HepG2 (cell line): ENCODE measurements around the gene STK24. TPM values are rescaled to one million over a fixed set of nuclear protein-coding genes. Genes with fewer than 3 reads are reported as not detected.

Experiments used
- AGO2 ChIP-seq: fragments of 200-400 bp; formaldehyde crosslinking; optimal IDR thresholded peaks from 2 replicates; pipeline ENCODE3; 2017; ENCODE audit warnings: mild to moderate bottlenecking, low read depth, low read length, moderate library complexity
- CBX5 ChIP-seq: sonication (generic); formaldehyde crosslinking; IDR thresholded peaks from 2 replicates; pipeline ENCODE4 v1.4.0; 2020; ENCODE audit warnings: missing genetic modification reagents, borderline replicate concordance
- FOXC1 ChIP-seq: sonication (generic); formaldehyde crosslinking; IDR thresholded peaks from 2 replicates; pipeline ENCODE4 v1.8.0; 2022; ENCODE audit warnings: mild to moderate bottlenecking, missing genetic modification reagents, borderline replicate concordance
- KDM2A ChIP-seq: sonication (generic); formaldehyde crosslinking; IDR thresholded peaks from 2 replicates; pipeline ENCODE4 v1.4.0; 2020; ENCODE audit warnings: low read depth, missing genetic modification reagents, borderline replicate concordance
- KDM5B ChIP-seq: sonication (generic); formaldehyde crosslinking; IDR thresholded peaks from 2 replicates; pipeline ENCODE4 v1.4.0; 2020; ENCODE audit warnings: missing genetic modification reagents, mild to moderate bottlenecking, borderline replicate concordance
- MBNL3 ChIP-seq: fragments of 250-450 bp; sonication (Bioruptor Pico); conservative IDR thresholded peaks from 2 replicates; pipeline ENCODE4 v1.8.0; 2022; ENCODE audit warnings: mild to moderate bottlenecking, inconsistent platforms
- PHF8 ChIP-seq: sonication (generic); formaldehyde crosslinking; IDR thresholded peaks from 2 replicates; pipeline ENCODE4 v1.5.0; 2020; ENCODE audit warnings: missing genetic modification reagents
- RELA ChIP-seq: sonication (generic); formaldehyde crosslinking; IDR thresholded peaks from 2 replicates; pipeline ENCODE4 v1.4.0; 2020; ENCODE audit warnings: missing genetic modification reagents
- SATB2 ChIP-seq: sonication (generic); formaldehyde crosslinking; IDR thresholded peaks from 2 replicates; pipeline ENCODE4 v1.5.0; 2020; ENCODE audit warnings: missing genetic modification reagents
- SOX13 ChIP-seq, 3 experiments: fragments of 450-650 bp in 1 of 3; sonication (generic) in 1 of 3; formaldehyde crosslinking in 1 of 3; IDR thresholded peaks in 2 of 3; conservative IDR thresholded peaks in 1 of 3; 2 replicates each; pipeline versions ENCODE4 v1.5.0 to v1.6.1; 2016 to 2020; ENCODE audit warnings: antibody characterized with exemption in 1 of 3, mild to moderate bottlenecking in 1 of 3, missing compliant biosample characterization in 1 of 3, missing genetic modification reagents in 1 of 3, moderate library complexity in 1 of 3
- SP4 ChIP-seq: sonication (generic); formaldehyde crosslinking; IDR thresholded peaks from 2 replicates; pipeline ENCODE4 v1.8.1; 2023; ENCODE audit warnings: mild to moderate bottlenecking, missing genetic modification reagents
- TAF1 ChIP-seq: sonication (generic); formaldehyde crosslinking; IDR thresholded peaks from 2 replicates; pipeline ENCODE4 v1.4.0; 2020; ENCODE audit warnings: missing genetic modification reagents
- ZBTB8A ChIP-seq: sonication (generic); formaldehyde crosslinking; IDR thresholded peaks from 2 replicates; pipeline ENCODE4 v1.4.0; 2020; ENCODE audit warnings: mild to moderate bottlenecking, low read depth, missing genetic modification reagents, borderline replicate concordance
- ZFP36L2 ChIP-seq: sonication (generic); formaldehyde crosslinking; IDR thresholded peaks from 2 replicates; pipeline ENCODE4 v1.4.0; 2020; ENCODE audit warnings: missing genetic modification reagents
- ZFX ChIP-seq: sonication (generic); formaldehyde crosslinking; IDR thresholded peaks from 2 replicates; pipeline ENCODE4 v1.4.0; 2020; ENCODE audit warnings: mild to moderate bottlenecking, low read depth, missing genetic modification reagents, moderate library complexity
- ZNF101 ChIP-seq: sonication (generic); formaldehyde crosslinking; IDR thresholded peaks from 2 replicates; pipeline ENCODE4 v1.4.0; 2020; ENCODE audit warnings: mild to moderate bottlenecking, low read depth, missing genetic modification reagents, borderline replicate concordance
- ZNF329 ChIP-seq: sonication (generic); formaldehyde crosslinking; IDR thresholded peaks from 2 replicates; pipeline ENCODE4 v1.9.0; 2021; ENCODE audit warnings: low read depth, mild to moderate bottlenecking, missing genetic modification reagents
- ZNF451 ChIP-seq: sonication (generic); formaldehyde crosslinking; IDR thresholded peaks from 2 replicates; pipeline ENCODE4 v1.5.0; 2020; ENCODE audit warnings: mild to moderate bottlenecking, missing genetic modification reagents
- ZNF572 ChIP-seq: sonication (generic); formaldehyde crosslinking; IDR thresholded peaks from 2 replicates; pipeline ENCODE4 v1.5.1; 2020; ENCODE audit warnings: mild to moderate bottlenecking, missing genetic modification reagents
- ZNF878 ChIP-seq: sonication (generic); formaldehyde crosslinking; IDR thresholded peaks from 2 replicates; pipeline ENCODE4 v1.8.1; 2023; ENCODE audit warnings: mild to moderate bottlenecking, missing genetic modification reagents, moderate library complexity
- polyA plus RNA-seq, 8 experiments: library from polyadenylated mRNA; depleted of rRNA in 3 of 8; stranded (reverse) in 7 of 8; unstranded in 1 of 8; fragments of >200 nt; fragmentation: Illumina TruSeq in 4 of 8; extraction: Trizol in 4 of 8; gene quantifications; 2 replicates each; pipeline versions ENCODE4 v1.2.1 to v1.2.3, GENCODE V29; 2011 to 2016; ENCODE audit warnings: low read depth in 4 of 8, missing spikeins in 1 of 8, mixed read lengths in 1 of 8; ENCODE audit not compliant: insufficient read depth in 1 of 8
- total RNA-seq, 5 experiments: library from RNA; depleted of rRNA; stranded (reverse); fragments of >200 nt; fragmentation: Illumina TruSeq; extraction: Trizol; gene quantifications; 2 replicates each; pipeline ENCODE4 v1.2.3, GENCODE V29; 2016; ENCODE audit warnings: low read depth in 1 of 5
- TF ChIP-seq, protein P1 (sequence below): sonication (generic); formaldehyde crosslinking; IDR thresholded peaks from 2 replicates; pipeline ENCODE4 v1.4.0; 2020; ENCODE audit warnings: mild to moderate bottlenecking, missing genetic modification reagents
- TF ChIP-seq, protein P2 (sequence below): sonication (generic); formaldehyde crosslinking; conservative IDR thresholded peaks from 2 replicates; pipeline ENCODE4 v1.8.1; 2023; ENCODE audit warnings: missing genetic modification reagents
- TF ChIP-seq, protein P3 (sequence below): sonication (generic); formaldehyde crosslinking; IDR thresholded peaks from 2 replicates; pipeline ENCODE4 v1.4.0; 2020; ENCODE audit warnings: missing genetic modification reagents
- TF ChIP-seq, protein P4 (sequence below): sonication (generic); formaldehyde crosslinking; IDR thresholded peaks from 2 replicates; pipeline ENCODE4 v1.5.0; 2020; ENCODE audit warnings: missing genetic modification reagents, mild to moderate bottlenecking, borderline replicate concordance

Gene STK24
- total and polyA plus RNA-seq, 2 of the 13 experiments (the other 11 are each of a cell fraction or from before 2014, with no cell fraction given) = 51.3 to 73.0 TPM

DNA sequence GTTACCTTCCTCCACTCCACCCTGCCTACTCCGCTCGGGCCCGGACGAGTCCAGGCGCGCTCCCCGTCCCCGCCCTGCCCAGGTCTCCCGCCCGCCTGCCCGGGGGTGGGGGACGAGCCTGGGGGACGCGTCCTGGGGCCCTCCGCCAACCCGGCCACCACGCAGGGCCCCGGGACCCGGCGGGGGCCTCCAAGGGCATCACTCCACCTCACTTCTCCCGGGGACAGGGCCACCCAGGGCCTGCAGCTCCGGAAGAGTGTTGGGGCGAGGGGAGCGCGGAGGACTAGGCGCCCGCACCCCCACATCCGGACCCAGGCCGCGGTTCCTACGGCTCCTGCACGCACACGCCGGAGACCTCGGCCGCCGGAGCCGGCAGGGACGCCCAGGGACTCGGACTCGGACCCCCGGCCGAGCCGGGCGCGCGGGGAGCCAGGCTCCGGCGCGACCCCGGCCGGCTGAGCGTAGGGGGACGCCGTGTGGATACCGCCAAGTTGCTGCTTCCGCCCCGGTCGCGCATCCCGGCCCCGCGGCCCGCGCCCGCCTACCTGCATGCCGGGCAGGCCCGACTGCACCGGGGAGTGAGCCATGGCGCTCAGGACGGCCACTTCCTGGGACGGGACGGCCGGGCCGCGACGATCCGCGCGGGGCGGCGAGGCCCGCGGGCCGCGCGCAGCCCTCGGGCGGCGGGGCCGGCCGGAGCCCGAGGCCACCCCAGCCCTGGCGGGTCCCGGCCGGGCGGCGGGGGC, 534 bp downstream of the STK24 start (continued):
- TF ChIP-seq MBNL3 (CRISPR knock-in tag) = no peak
- peak; percentile 39; the same call in 1 of the 2 replicates for TF ChIP-seq TAF1 (CRISPR knock-in tag)
- TF ChIP-seq SATB2 (CRISPR knock-in tag) = 0 out of 2 replicates have a peak, but pooled peaks have one; percentile 44
- TF ChIP-seq PHF8 (CRISPR knock-in tag) = peak; percentile 42
- no peak for TF ChIP-seq CBX5
- TF ChIP-seq, protein P1, sequence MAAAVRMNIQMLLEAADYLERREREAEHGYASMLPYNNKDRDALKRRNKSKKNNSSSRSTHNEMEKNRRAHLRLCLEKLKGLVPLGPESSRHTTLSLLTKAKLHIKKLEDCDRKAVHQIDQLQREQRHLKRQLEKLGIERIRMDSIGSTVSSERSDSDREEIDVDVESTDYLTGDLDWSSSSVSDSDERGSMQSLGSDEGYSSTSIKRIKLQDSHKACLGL (CRISPR knock-in tag) = 0 out of 2 replicates have a peak, but pooled peaks have one; percentile 34
- TF ChIP-seq, protein P2, sequence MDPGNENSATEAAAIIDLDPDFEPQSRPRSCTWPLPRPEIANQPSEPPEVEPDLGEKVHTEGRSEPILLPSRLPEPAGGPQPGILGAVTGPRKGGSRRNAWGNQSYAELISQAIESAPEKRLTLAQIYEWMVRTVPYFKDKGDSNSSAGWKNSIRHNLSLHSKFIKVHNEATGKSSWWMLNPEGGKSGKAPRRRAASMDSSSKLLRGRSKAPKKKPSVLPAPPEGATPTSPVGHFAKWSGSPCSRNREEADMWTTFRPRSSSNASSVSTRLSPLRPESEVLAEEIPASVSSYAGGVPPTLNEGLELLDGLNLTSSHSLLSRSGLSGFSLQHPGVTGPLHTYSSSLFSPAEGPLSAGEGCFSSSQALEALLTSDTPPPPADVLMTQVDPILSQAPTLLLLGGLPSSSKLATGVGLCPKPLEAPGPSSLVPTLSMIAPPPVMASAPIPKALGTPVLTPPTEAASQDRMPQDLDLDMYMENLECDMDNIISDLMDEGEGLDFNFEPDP (CRISPR knock-in tag) = 0 out of 2 replicates have a peak, but pooled peaks have one; percentile 64
- no peak for TF ChIP-seq ZNF878 (CRISPR knock-in tag)
- no peak for TF ChIP-seq RELA (CRISPR knock-in tag)
- no peak for TF ChIP-seq ZNF101
- no peak for TF ChIP-seq ZNF572
- TF ChIP-seq ZNF451 = 0 out of 2 replicates have a peak, but pooled peaks have one; percentile 51
- no peak; the same call in 1 of the 2 replicates for TF ChIP-seq KDM5B (CRISPR knock-in tag)
- peak; percentile 70 for TF ChIP-seq ZFX (CRISPR knock-in tag)
- TF ChIP-seq FOXC1 = 0 out of 2 replicates have a peak, but pooled peaks have one; percentile 31
- peak; percentile 64; the same call in 1 of the 2 replicates for TF ChIP-seq KDM2A
- peak; percentile 79 for TF ChIP-seq AGO2
- TF ChIP-seq, protein P3, sequence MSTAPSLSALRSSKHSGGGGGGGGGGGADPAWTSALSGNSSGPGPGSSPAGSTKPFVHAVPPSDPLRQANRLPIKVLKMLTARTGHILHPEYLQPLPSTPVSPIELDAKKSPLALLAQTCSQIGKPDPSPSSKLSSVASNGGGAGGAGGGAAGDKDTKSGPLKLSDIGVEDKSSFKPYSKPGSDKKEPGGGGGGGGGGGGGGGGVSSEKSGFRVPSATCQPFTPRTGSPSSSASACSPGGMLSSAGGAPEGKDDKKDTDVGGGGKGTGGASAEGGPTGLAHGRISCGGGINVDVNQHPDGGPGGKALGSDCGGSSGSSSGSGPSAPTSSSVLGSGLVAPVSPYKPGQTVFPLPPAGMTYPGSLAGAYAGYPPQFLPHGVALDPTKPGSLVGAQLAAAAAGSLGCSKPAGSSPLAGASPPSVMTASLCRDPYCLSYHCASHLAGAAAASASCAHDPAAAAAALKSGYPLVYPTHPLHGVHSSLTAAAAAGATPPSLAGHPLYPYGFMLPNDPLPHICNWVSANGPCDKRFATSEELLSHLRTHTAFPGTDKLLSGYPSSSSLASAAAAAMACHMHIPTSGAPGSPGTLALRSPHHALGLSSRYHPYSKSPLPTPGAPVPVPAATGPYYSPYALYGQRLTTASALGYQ (CRISPR knock-in tag) = no peak
- no peak for TF ChIP-seq SP4 (CRISPR knock-in tag)
- no peak for TF ChIP-seq ZBTB8A (CRISPR knock-in tag)
- TF ChIP-seq ZNF329 (CRISPR knock-in tag) = 0 out of 2 replicates have a peak, but pooled peaks have one; percentile 15
- no peak for TF ChIP-seq ZFP36L2 (CRISPR knock-in tag)
- TF ChIP-seq, protein P4, sequence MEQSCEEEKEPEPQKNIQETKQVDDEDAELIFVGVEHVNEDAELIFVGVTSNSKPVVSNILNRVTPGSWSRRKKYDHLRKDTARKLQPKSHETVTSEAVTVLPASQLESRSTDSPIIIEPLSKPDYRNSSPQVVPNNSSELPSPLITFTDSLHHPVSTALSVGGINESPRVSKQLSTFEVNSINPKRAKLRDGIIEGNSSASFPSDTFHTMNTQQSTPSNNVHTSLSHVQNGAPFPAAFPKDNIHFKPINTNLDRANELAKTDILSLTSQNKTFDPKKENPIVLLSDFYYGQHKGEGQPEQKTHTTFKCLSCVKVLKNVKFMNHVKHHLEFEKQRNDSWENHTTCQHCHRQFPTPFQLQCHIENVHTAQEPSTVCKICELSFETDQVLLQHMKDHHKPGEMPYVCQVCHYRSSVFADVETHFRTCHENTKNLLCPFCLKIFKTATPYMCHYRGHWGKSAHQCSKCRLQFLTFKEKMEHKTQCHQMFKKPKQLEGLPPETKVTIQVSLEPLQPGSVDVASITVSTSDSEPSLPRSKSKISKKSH (CRISPR knock-in tag) = no peak
- no peak for TF ChIP-seq SOX13 (IDR thresholded peaks at IDR 0.05)
- no peak for TF ChIP-seq SOX13 (CRISPR knock-in tag; conservative IDR thresholded peaks at IDR 0.05 in 1 of 2, IDR thresholded peaks at IDR 0.05 in 1 of 2)
